Measurements from ENCODE around the gene POC1A.

GRCh38 chr3:52202384-52203077 is 48.3 kb upstream of the POC1A start:
- TF ChIP-seq, protein P1, sequence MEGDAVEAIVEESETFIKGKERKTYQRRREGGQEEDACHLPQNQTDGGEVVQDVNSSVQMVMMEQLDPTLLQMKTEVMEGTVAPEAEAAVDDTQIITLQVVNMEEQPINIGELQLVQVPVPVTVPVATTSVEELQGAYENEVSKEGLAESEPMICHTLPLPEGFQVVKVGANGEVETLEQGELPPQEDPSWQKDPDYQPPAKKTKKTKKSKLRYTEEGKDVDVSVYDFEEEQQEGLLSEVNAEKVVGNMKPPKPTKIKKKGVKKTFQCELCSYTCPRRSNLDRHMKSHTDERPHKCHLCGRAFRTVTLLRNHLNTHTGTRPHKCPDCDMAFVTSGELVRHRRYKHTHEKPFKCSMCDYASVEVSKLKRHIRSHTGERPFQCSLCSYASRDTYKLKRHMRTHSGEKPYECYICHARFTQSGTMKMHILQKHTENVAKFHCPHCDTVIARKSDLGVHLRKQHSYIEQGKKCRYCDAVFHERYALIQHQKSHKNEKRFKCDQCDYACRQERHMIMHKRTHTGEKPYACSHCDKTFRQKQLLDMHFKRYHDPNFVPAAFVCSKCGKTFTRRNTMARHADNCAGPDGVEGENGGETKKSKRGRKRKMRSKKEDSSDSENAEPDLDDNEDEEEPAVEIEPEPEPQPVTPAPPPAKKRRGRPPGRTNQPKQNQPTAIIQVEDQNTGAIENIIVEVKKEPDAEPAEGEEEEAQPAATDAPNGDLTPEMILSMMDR (IDR thresholded peaks at IDR 0.05; ENCODE audit: insufficient read depth, low read depth, low read length) = no peak
- TF ChIP-seq EZH2 (IDR thresholded peaks at IDR 0.05; ENCODE audit: insufficient read depth, low read length) = no peak
